Measurements from ENCODE around the gene GABBR1.
"Not testable (repeated sequence)": the region's sequence is repeated elsewhere in the genome, so short reads cannot be mapped to it uniquely, and the experiment has no call there.

The GABBR1 gene

DNA sequence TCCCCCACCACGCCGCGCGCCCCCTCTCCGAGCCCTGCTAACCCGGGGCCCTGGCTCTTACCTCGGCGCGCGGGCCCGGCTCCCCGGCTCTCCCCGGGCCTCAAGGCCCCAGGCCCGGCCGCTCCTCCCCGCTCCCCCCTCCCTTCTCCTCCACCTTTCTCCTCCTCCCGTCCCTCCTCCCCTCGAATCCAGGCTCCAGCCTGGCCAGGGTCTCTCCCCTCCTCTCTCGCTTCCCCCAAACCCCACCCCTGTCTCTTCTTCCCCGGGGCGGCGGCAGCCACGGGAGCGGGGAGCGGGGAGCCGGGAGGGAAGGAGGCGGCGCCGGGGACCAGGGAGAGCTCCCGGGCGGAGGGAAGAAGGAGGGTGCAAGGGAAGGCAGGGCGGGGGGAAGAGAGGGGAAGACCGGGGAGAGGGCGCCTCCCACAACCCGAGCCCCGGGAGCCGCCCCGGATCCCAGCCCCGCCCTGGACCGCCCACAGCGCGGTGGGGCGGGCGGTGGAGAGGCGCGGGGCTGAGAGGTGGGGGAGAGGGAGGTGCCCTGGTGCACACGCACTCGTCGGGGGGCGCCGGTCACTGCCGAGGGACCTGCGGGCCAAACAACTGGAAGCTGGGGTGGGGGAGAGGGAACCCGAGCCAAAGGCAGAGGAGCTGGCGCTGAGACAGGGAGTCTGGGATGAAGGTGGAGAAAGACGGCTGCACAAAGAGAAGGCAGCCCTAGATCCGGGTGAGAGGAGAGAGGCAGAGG lies at the start of gene GABBR1:
GABBR1 (minus strand) TSS at position 395 of the 745 bp plus-strand sequence. CDS start 798 bp downstream, outside the sequence.
- peak; percentile 61 for DNase-seq

DNA sequence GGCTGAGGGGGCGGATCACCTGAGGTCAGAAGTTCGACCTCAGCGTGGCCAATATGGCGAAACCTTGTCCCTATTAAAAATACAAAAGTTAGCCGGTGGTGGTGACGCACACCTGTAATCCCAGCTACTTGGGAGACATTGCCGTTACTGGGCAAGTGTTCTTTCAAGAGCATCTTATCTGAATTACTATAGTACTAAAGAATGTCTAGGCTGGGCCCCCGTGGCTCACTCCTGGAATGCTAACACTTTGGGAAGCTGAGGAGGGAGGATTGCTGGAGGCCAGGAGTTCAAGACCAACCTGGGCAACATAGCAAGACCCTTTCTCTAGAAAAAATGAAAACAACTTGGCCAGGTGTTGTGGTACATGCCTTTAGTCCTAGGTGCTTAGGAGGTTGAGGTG lies 48.8 kb upstream of the GABBR1 start:
- no peak for DNase-seq

- no peak for DNase-seq
Measured at GRCh38 chr6:29680904-29681303, 47.9 kb upstream of the GABBR1 start, which contains the start of gene ZFP57. ZFP57 (minus strand) TSS chr6:29681152; CDS start chr6:29677003, 4,149 bp downstream.

DNA sequence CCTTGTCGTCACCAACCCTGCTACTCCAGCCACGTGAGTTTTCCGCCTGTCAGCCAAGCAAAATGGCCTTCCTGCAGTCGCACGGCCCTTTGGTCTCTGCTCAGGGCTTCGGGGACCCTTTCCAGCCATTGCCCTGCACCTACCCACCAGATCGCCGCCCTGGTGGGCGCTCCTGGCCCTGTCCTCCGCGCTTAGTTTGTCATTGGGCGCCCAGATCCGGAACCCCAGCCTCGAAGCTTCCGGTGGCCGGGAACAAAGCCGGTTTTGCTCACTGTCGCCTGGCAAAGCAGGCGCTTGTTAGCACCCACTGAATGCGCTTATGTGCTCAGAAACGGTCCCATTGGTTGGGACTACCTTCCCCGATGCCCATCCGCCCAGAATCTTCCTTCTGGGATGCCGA lies 47.4 kb upstream of the GABBR1 start:
- no peak for DNase-seq

DNA sequence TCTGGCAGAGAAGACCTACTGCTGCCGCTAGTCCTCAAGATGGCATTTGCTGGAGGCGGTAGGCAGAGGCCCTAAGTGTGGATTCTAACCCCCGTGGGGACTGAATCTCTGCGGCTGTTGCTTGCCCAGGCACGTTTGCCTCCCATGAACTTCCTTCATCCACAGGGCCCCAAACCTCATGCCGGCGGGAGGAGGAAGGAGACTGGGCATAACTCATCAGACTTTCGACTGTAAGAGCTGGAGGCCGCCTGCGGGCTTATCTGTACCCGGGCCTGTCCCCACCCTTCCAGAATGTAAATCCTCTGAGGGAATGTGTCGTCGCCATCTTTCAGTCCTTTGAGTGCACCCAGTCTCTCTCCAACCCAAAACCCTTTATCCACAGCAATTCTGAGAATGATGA lies 47.0 kb upstream of the GABBR1 start:
- no peak for DNase-seq

DNA sequence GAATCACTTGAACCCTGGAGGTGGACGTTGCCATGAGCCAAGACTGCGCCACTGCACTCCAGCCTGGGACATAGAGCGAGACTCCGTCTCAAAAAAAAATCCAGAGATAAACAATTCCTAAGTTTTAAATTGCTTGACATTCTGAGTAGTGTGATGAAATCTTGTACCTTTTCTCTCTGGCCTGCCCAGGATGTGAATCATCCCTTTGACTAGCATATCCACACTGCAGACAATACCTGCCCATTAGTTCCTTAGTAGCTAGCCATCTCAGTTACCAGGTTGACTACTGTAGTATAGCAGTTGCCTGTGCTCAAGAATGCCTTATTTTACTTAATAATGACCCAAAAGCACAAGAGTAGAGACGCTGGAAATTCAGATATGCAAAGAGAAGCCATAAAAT lies 45.1 kb upstream of the GABBR1 start:
- DNase-seq: no peak

DNA sequence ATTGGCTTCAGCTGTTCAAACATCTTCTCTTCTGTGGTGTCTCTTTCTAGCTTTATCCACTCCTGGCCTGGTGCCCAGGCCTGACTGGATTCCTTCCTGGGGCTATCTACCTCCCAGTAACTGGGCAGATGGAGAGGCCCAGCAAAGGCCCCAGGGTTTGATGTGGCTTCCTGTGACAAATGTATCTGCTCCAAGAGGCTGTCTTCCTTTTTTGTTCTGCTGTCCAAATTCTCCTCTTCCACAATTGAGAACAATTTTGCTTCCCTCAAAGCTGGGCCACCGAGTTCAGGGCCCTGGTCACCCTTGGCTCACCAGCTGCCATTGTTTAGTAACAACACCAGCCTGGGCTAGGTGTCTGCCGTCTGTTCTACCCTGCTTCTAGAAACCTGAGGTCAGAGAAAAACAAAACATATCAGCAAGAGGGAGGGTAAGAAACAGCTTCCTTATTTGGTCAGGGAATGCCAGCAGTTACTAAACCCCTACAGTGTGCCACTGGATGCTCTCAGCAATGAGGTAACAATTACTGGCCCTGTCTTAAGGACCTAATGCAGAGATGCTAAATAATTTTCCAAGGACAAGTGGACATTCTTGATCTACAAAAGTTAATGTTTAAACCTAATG lies 44.1 kb upstream of the GABBR1 start:
- no peak for DNase-seq

GRCh38 chr6:29675561-29675960 lies 42.6 kb upstream of the GABBR1 start:
- DNase-seq: no peak

GRCh38 chr6:29674008-29674407 lies 41.0 kb upstream of the GABBR1 start:
- no peak for DNase-seq

DNA sequence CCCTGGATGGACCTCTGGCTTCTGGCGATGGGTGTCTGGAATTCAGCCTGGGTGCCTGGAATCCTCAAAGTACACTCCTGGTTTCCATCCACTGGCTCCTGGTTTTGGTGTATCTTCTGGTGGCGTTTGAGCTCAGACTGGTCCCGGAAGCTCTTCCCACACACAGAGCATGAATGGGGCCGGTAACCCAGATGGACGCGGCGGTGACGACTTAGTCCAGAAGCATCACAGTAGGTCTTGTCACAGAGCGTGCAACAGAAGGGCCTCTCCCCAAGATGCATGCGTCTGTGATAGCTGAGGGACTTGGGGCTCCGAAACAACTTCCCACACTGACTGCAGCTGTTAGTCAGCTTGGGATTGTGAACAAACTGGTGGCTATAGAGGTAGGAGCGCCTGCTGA lies 40.2 kb upstream of the GABBR1 start:
- no peak for DNase-seq

DNA sequence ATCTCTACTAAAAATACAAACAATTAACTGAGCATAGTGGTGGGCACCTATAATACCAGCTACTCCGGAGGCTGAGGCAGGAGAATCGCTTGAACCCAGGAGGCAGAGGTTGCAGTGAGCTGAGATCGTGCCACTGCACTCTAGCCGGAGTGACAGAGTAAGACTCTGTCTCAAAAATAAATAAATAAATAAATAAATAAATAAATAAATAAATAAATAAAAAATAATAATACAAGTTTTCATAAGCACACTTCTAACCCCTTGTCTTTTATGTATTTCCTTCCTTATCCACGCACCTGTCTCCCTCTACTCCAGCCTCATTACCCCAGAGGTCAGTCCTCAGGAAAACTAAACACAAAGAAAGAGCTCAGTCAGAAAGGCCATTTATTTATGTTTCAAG lies 39.1 kb upstream of the GABBR1 start:
- not testable (repeated sequence) for DNase-seq

DNA sequence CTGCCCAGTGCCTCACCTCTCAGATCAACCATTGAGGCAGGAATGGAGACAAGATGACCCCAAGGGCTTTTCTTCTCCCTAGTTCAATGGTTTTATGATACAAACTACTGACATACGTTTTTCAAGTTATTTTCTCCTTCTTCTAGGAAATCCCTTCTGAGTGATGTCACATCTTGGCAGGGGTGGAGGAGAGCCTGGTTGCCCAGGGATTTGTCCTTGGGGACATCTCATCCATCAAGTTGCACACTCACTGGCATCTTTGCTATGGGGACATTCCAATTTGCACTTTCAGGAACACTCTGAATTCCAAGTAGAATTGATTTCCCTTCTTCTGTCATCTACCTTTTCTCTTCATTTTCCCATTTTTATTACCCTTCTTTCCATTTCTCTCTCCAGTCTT lies 38.0 kb upstream of the GABBR1 start:
- no peak for DNase-seq

GRCh38 chr6:29667158-29667557 lies 34.2 kb upstream of the GABBR1 start:
- no peak for DNase-seq

- DNase-seq: no peak
Measured at GRCh38 chr6:29666826-29667130, 33.8 kb upstream of the GABBR1 start.

DNA sequence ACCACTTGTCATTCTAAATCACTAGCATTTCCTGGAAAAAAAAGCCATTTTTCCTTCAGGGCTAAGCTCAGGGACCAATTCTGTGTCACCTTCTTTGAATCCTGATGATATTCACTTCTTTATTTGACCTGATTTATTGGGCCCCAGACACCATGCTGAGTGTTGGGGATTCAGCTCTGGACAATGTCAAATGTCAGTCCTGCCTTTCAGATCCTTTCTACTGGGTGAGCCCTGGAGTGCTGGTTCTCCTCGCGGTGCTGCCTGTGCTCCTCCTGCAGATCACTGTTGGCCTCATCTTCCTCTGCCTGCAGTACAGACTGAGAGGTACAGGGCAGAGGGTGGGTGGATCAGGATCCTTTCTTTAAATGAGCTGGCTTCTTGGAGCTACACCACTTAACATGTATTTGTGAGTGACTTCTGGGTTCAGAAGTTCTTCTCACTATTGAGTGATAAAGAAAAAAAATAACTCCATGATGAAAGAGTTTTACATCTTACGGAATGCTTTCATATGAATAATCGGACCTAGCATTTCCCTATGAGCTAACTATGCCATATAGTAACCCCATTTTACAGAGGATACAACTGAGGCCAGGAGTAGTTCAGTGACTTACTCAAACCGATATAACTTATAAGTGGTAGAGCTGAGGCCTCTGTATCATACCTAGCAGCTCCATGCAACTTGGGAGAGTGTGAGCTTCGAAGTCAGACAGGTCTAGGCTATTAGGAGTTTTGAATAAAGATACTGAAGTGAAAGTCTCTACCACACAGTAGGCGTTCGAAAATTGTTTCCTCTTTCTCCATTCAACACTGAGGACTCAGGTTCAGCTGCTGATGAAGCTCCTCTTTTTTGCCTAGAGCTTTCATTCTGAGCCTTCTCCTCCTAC lies 33.2 kb upstream of the GABBR1 start:
- no peak for DNase-seq

GRCh38 chr6:29663300-29664042 lies 30.5 kb upstream of the GABBR1 start:
- DNase-seq: no peak

DNA sequence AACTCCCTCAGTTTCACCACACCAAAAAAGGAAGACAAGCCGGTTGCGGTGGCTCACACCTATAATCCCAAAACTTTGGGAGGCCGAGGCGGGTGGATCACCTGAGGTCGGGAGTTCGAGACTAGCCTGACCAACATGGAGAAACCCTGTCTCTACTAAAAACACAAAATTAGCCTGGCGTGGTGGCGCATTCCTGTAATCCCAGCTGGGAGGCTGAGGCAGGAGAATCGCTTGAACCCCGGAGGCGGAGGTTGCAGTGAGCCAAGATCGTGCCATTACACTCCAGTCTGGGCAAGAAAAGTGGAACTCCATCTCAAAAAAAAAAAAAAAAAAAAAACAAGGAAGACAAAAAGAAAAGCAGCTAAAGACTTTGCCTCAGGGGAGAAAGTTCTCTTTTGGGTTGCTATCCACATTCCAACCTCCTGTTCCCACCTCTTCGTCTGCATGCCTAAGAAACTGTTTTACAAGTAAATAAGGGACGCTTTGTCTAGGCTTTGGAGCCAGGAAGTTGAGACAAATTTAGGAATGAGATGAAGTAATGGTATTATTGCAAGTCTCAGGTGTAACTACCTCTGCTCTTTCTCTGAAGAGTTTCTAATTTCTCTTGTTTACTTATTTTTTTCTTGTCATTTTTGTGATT lies 28.6 kb upstream of the GABBR1 start:
- not testable (repeated sequence) for DNase-seq

DNA sequence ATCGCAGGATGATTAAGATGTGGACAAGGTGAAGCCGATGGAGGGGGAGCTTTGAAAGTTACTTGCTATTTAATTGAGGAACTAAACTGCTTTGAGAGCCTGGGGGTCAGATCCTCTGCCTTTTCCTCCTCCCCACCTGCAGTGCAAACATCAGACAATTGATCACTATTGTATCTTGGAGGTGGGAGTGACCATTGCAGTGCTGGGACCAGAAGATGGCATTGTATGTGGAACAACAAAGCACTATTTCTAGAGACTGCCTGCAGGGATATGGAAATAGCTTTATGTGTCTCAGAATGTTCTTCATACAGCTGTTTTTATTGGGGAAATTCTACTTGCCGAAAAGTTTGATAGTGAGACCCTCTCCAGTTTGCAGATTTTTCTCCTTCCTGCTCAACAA lies 28.1 kb upstream of the GABBR1 start:
- DNase-seq: no peak

DNA sequence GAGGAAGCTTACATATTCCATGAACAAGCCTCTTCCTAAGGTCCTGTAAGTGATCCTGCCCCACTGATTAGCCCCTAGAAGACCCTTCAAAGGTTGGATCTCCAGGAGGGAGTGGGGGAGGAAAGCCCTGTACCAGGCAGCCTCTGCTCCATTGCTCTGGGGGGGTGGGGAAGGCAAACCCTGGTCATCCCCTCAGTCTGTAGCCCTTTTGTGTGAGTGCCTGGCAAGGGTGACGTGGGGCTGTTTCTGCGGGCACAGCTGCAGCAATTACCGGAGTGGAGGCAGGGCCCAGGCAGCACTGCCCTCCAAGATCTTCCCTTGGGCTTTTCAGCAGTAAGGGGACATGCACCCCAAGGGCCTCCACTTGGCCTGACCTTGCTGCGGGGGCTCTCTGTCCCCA lies 23.8 kb upstream of the GABBR1 start, which contains the start of gene MOG:
MOG (plus strand) TSS at position 295 of the 400 bp plus-strand sequence. CDS start 118 bp downstream, outside the sequence.
- DNase-seq: no peak

- DNase-seq: no peak
Measured at GRCh38 chr6:29656157-29656556, 23.2 kb upstream of the GABBR1 start.

GRCh38 chr6:29655658-29656057 lies 22.7 kb upstream of the GABBR1 start:
- DNase-seq: no peak

DNA sequence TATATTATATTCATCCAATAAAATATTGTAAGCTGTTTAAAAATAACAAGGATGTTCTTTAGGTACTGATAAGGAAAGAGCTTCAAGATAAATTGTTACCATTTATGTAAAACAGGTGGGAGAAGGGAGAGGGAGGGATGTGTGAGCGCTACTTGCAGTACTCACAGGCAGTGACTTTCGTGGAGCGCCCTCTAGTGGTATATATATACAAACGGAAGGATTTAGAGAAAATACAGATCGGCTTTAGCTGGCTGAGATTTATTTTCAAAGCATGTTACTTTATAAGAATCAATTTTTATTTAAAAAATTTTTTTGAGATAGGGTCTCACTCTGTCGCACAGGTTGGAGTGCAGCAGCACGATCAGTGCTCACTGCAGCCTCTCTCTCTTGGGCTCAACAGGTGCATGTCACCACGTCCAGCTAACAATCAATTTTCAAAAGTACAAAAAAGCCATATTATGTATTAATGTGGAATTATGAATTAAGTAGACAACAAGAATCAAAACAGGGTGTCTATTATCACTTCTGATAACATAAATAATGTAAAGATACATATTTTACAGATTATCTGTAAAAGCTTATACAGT lies 20.6 kb upstream of the GABBR1 start:
- peak; percentile 24 for DNase-seq
